ENCODE measurements around the gene PUS1.

- TF ChIP-seq EZH2phosphoT487 (IDR thresholded peaks at IDR 0.05; ENCODE audit: borderline replicate concordance) (no peak), CTCF (conservative IDR thresholded peaks at IDR 0.05; ENCODE audit: low read length) (no peak)
Measured at GRCh38 chr12:131910302-131911027, 18.6 kb upstream of the PUS1 start.

All from Loucy (cell line).